PC-9 (cell line): ENCODE results near the gene ADIPOQ. TPM values are rescaled to one million over a fixed set of nuclear protein-coding genes. Genes with fewer than 3 reads are reported as not detected.
"Not testable (repeated sequence)": the region's sequence is repeated elsewhere in the genome, so short reads cannot be mapped to it uniquely, and the experiment has no call there.

Experiments
- BruUV-seq: library from RNA; stranded (reverse); fragments of 400-500 nt; replicated peaks from 2 replicates; lab custom pipeline; 2021; lab: Mats Ljungman, UMichigan
- CTCF ChIA-PET: fragments of 300-600 bp; sonication (Branson Sonifier 250); formaldehyde crosslinking; loops from one replicate; lab custom pipeline; 2022; ENCODE audit warnings: antibody characterized with exemption; lab: Charles Lee
- POLR2A ChIA-PET: fragments of 300-600 bp; sonication (Branson Sonifier 250); formaldehyde crosslinking; loops from one replicate; lab custom pipeline; 2022; ENCODE audit warnings: antibody characterized with exemption; ENCODE audit not compliant: unreplicated experiment; lab: Charles Lee
- DNase-seq, 2 experiments: peaks; one replicate each; pipeline versions ENCODE4 v3.0.0 to v3.0.0-alpha.2; 2015 to 2022; ENCODE audit warnings: mixed read lengths in 1 of 2
- H2AFZ ChIP-seq: fragments of 200-600 bp; sonication (generic); 2 replicates; pipeline ENCODE4 v1.8.1; 2017; ENCODE audit warnings: antibody characterized with exemption
- H3F3A ChIP-seq: fragments of 200-600 bp; sonication (generic); 2 replicates; pipeline ENCODE4 v1.8.1; 2017; ENCODE audit warnings: antibody characterized with exemption, mild to moderate bottlenecking, low read depth; ENCODE audit not compliant: insufficient read depth
- H3K27ac ChIP-seq: fragments of 200-600 bp; sonication (generic); 2 replicates; pipeline ENCODE4 v1.6.1; 2016; ENCODE audit warnings: mixed run types
- H3K27me3 ChIP-seq: fragments of 200-600 bp; sonication (generic); 2 replicates; pipeline ENCODE4 v1.6.1; 2016; ENCODE audit warnings: low read depth, mixed run types; ENCODE audit not compliant: insufficient read depth
- H3K36me3 ChIP-seq: fragments of 200-600 bp; sonication (generic); 2 replicates; pipeline ENCODE4 v1.6.1; 2016; ENCODE audit warnings: low read depth, mixed run types
- H3K4me1 ChIP-seq: fragments of 200-600 bp; sonication (generic); replicated peaks from 2 replicates; pipeline ENCODE4 v1.6.1; 2016; ENCODE audit warnings: mixed run types; ENCODE audit not compliant: insufficient read depth
- H3K4me2 ChIP-seq: fragments of 200-600 bp; sonication (generic); 2 replicates; pipeline ENCODE4 v1.6.1; 2017; ENCODE audit warnings: mixed run types
- H3K4me3 ChIP-seq: fragments of 200-600 bp; sonication (generic); 2 replicates; pipeline ENCODE4 v1.6.1; 2016; ENCODE audit warnings: mixed run types
- H3K79me2 ChIP-seq: fragments of 200-600 bp; sonication (generic); 2 replicates; pipeline ENCODE4 v1.6.1; 2017; ENCODE audit warnings: low read depth, mixed run types
- H3K9me2 ChIP-seq: fragments of 200-600 bp; sonication (generic); 2 replicates; pipeline ENCODE4 v1.8.1; 2017; ENCODE audit warnings: mild to moderate bottlenecking; ENCODE audit not compliant: insufficient read depth
- H3K9me3 ChIP-seq: fragments of 200-600 bp; sonication (generic); 2 replicates; pipeline ENCODE4 v1.8.1; 2016; ENCODE audit warnings: low read depth; ENCODE audit not compliant: insufficient read depth
- H4K20me1 ChIP-seq: fragments of 200-600 bp; sonication (generic); 2 replicates; pipeline ENCODE4 v1.8.1; 2017; ENCODE audit not compliant: insufficient read depth
- CTCF ChIP-seq: fragments of 200-600 bp; sonication (generic); conservative IDR thresholded peaks from 2 replicates; pipeline ENCODE4 v1.6.1; 2017; ENCODE audit warnings: mixed run types, antibody characterized with exemption, mild to moderate bottlenecking, moderate library complexity
- EZH2 ChIP-seq: fragments of 200-600 bp; sonication (generic); IDR thresholded peaks from 2 replicates; pipeline ENCODE4 v1.8.0; 2017; ENCODE audit warnings: antibody characterized with exemption, low read depth
- intact Hi-C: fragments of 100-400 bp; cut with micrococcal nuclease; formaldehyde crosslinking; loops from one replicate; pipeline ENCODE4 v1.10.0; 2022; ENCODE audit not compliant: unreplicated experiment
- total RNA-seq: library from RNA; stranded (reverse); gene quantifications from 2 replicates; pipeline ENCODE4 v1.2.3, GENCODE V29; 2021

Gene ADIPOQ
- total RNA-seq, 1 experiment from 2014 or later, result not detected

DNA sequence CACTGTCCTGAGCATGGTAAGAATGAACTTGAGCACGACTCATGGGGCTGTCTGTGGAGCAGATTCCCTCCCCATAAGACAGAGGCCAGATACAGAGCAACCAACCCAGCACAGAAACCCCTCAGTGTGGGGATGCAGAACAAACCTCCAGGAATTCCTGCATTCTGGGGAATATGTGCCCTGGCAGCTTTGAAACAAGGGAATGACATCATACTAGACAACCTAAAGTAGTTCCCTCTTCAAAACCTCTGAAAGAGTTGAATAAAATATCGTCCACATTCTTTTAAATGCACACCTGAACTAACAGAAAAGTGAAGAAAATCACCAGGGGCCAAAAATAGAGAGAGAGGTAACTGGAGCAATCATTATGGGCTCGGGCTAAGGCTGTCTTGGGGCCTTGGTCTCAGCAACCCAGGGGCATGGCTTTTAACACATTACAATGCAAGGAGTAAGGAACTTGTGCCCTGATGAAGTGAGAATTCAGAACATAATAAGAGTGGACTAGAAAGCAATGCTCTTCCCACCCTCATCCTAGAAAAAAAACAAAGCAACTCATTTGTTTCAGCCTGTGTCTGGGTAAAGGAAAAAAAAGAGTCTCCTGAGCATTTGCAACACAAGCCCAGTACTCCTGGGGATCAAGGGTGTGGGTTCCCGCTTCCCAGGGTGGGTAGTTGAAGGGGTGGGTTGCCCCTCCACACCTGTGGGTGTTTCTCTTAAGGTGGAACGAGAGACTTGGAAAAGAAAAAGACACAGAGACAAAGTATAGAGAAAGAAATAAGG lies 43.9 kb downstream of the ADIPOQ start:
- H3K9me2 ChIP-seq, result 0 out of 2 replicates have a peak, but pooled peaks cover 5% of the 10 kb centered on the region

DNA sequence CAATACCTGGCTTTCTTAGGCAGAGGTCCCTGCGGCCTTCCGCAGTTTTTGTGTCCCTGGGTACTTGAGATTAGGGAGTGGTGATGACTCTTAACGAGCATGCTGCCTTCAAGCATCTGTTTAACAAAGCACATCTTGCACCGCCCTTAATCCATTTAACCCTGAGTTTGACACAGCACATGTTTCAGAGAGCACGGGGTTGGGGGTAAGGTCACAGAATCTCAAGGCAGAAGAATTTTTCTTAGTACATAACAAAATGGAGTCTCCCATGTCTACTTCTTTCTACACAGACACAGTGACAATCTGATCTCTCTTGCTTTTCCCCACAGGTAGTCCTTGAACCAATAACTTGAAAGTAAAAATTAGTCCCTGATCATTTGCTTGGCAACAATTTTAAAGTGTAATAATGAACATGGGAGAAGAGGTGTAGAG lies 45.0 kb downstream of the ADIPOQ start:
- DNase-seq, H4K20me1 ChIP-seq, H3K79me2 ChIP-seq, H2AFZ ChIP-seq, H3K9me3 ChIP-seq, H3K9me2 ChIP-seq, H3K27ac ChIP-seq, H3K4me2 ChIP-seq, H3K36me3 ChIP-seq, H3K4me3 ChIP-seq, H3F3A ChIP-seq, CTCF ChIA-PET, intact Hi-C loops, POLR2A ChIA-PET, BruUV-seq, H3K4me1 ChIP-seq, H3K27me3 ChIP-seq: not testable (repeated sequence)

More for the DNA sequence above, 43.9 kb downstream of the ADIPOQ start:
- Histone ChIP-seq H4K20me1 (no peaks in the 10 kb centered on the region), H3K4me2 (no peak overlapping the region), H3K4me1 (peaks cover 5% of the 10 kb centered on the region; the same call in 1 of the 2 replicates), H3F3A (no peaks in the 10 kb centered on the region), H3K79me2 (no peaks in the 10 kb centered on the region), H3K36me3 (no peaks in the 10 kb centered on the region), H3K27me3 (no peaks in the 10 kb centered on the region), H2AFZ (no peak overlapping the region), H3K9me3 (no peaks in the 10 kb centered on the region), H3K27ac (no peak overlapping the region), H3K4me3 (no peak overlapping the region)
- POLR2A ChIA-PET, result no interaction called here
- TF ChIP-seq CTCF, result no peak
- TF ChIP-seq EZH2, result no peak
- no TSS peak for BruUV-seq
- intact Hi-C loops, result no loop called here
- CTCF ChIA-PET, result no interaction called here
- DNase-seq, result no peak

DNA sequence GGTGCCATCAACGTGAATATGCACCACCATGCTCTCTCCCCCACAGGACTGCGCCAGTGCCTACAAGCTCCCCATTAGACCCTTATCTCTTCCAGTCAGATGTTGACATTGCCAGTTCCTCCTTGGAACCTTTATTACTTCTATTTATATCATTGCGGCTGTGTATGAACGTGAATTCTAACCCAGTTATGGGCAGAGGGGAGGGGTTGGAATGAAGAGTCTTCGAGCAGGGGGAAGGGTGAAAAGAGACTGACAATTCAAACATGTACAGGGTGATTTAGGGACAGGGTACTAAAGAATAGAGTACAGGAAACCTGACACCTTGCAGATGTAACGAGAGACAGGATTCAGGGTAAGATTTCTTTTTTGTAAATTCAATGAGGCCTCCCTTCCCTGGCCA lies 46.1 kb downstream of the ADIPOQ start:
- Histone ChIP-seq H2AFZ (no peak overlapping the region), H3K27me3 (no peaks in the 10 kb centered on the region), H3K4me1 (no peaks in the 10 kb centered on the region), H3K4me3 (no peak overlapping the region), H3K36me3 (no peaks in the 10 kb centered on the region), H3K9me3 (no peaks in the 10 kb centered on the region), H4K20me1 (no peaks in the 10 kb centered on the region), H3K4me2 (no peak overlapping the region), H3K27ac (no peak overlapping the region), H3F3A (no peaks in the 10 kb centered on the region), H3K79me2 (no peaks in the 10 kb centered on the region), H3K9me2 (0 out of 2 replicates have a peak, but pooled peaks cover 5% of the 10 kb centered on the region)
- intact Hi-C loops, result no loop called here
- POLR2A ChIA-PET, result no interaction called here
- CTCF ChIA-PET, result no interaction called here
- TF ChIP-seq CTCF (no peak), EZH2 (no peak)
- no TSS peak for BruUV-seq
- no peak for DNase-seq

DNA sequence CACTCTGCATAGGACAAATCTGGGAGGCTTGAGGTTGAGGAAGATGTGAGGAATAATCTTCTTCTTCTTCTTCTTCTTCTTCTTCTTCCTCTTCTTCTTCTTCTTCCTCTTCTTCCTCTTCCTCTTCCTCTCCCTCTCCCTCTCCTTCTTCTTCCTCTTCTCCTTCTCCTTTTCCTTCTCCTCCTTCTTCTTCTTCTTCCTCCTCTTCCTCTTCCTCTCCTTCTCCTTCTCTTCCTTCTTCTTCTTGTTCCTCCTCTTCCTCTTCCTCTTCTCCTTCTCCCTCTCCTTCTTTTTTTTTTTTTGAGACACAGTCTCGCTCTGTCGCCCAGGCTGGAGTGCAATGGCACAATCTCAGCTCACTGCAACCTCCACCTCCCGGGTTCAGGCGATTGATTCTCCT lies 47.2 kb downstream of the ADIPOQ start:
- intact Hi-C loops, H3K9me3 ChIP-seq, H3K4me1 ChIP-seq, H2AFZ ChIP-seq, BruUV-seq, H4K20me1 ChIP-seq, H3K27ac ChIP-seq, CTCF ChIA-PET, H3K4me3 ChIP-seq, H3F3A ChIP-seq, H3K27me3 ChIP-seq, H3K79me2 ChIP-seq, H3K9me2 ChIP-seq, H3K36me3 ChIP-seq, DNase-seq, POLR2A ChIA-PET, H3K4me2 ChIP-seq: not testable (repeated sequence)
